Epithelial cell of esophagus (primary cell): Measurements from ENCODE around the gene TRIM17.

ENCODE experiments used
- DNase-seq: peaks from one replicate; pipeline ENCODE4 v3.0.0; 2010; ENCODE audit warnings: low read depth
- H3K4me3 ChIP-seq: 2 replicates; pipeline ENCODE4 v1.5.1; 2011; ENCODE audit warnings: mild to moderate bottlenecking, low read length, control low read depth
- TF ChIP-seq, protein P1 (sequence below): IDR thresholded peaks from 2 replicates; pipeline ENCODE4 v1.5.1; 2011; ENCODE audit warnings: low read depth, mild to moderate bottlenecking, low read length, control low read depth, inconsistent platforms; ENCODE audit not compliant: insufficient read depth; ENCODE audit errors: missing control alignments

The TRIM17 gene

DNA sequence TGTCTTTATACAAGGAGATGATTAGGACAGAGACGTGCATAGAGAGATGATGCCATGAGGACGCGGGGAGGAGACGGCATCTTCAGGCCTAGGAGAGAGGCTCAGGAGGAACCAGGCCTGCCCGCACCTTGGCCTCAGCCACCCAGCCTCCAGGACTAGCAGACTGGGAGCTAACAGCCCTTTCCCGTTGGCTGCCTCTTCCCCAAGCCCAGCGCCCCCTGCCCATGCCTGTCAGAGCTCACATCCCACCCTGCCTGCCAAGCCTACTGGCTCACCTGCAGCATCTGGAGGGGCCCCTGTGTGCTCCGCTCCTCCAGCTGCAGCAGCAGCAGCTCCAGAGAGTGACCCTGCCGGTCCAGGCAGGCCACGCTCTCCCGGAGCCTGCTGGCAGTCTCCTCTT, 6.0 kb downstream of the TRIM17 start:
- TF ChIP-seq, protein P1, sequence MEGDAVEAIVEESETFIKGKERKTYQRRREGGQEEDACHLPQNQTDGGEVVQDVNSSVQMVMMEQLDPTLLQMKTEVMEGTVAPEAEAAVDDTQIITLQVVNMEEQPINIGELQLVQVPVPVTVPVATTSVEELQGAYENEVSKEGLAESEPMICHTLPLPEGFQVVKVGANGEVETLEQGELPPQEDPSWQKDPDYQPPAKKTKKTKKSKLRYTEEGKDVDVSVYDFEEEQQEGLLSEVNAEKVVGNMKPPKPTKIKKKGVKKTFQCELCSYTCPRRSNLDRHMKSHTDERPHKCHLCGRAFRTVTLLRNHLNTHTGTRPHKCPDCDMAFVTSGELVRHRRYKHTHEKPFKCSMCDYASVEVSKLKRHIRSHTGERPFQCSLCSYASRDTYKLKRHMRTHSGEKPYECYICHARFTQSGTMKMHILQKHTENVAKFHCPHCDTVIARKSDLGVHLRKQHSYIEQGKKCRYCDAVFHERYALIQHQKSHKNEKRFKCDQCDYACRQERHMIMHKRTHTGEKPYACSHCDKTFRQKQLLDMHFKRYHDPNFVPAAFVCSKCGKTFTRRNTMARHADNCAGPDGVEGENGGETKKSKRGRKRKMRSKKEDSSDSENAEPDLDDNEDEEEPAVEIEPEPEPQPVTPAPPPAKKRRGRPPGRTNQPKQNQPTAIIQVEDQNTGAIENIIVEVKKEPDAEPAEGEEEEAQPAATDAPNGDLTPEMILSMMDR: no peak

DNA sequence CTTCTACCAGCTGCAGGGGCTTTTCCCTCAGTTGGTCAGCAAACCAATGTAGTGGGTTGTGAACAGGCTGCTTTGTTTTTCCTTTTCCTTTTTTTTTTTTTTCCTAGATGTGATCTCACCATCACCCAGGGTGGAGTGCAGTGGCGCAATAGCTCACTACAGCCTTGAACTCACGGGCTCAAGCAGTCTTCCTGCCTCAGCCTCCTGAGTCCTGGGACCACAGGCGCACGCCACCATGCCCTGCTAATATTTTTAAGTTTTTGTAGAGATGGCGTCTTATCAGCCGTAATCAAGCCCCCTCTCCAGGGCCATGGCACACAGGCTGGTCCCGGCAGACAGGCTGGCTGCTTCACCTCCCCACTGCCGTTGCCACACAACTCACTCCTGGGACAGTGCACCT, 6.6 kb downstream of the TRIM17 start:
- DNase-seq: peak; percentile 66
- TF ChIP-seq, protein P1: no peak
- H3K4me3 ChIP-seq: no peak overlapping the region

More for the DNA sequence above, 6.0 kb downstream of the TRIM17 start:
- DNase-seq: no peak
- no peak overlapping the region for H3K4me3 ChIP-seq

- H3K4me3 ChIP-seq: no peak overlapping the region
- DNase-seq: no peak
These were observed 7.5 kb downstream of the TRIM17 start for GRCh38 chr1:228408869-228409805.

GRCh38 chr1:228408041-228408868, 8.4 kb downstream of the TRIM17 start:
- H3K4me3 ChIP-seq: no peak overlapping the region
- no peak for DNase-seq
- TF ChIP-seq, protein P1: no peak

More at GRCh38 chr1:228408869-228409805, 7.5 kb downstream of the TRIM17 start:
- TF ChIP-seq, protein P1: no peak

DNA sequence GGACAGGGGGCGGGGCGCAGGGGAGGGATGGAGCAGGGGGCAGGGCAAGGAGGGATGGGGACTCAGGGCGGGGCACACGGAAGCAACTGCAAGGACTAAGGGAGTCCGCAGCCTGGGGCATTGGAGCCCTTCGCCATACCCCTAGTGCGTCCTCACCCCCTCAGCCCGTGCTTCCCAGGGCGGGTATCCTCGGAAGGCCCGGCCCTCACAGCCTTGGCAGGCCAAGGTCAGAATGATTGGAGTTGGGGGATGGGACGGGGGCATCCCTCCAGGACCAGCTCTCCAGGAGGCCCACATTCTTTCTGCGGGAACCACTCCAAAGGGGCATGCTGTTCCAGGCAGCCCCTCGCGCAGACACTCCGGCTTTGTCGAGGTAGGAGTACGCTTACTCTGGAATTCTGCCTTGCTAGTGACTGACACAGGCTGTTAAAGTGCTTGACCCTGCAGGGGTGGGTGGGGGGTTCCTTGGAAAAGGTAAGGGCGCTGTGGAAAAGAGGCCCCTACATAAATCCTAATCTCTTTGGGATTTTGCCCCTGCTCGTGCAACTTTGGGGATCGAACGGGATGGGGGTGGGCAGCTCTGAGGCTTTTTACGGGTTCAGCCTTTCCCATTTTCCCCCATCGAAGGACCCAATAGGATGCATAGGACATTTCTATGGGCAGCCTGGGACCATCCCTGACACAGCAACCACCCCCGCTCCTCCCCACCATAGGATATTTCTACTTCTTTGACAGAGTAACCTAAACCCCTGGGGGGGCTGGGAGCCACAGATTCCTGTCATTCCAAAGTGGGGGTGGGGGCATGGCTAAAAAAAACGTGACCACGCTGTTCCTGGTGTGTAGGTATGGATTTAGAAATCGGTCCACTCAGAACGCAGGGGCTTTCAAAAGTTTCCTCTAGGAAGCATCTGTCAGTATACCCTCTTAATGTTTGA, 9.3 kb downstream of the TRIM17 start:
- peak overlapping the region; percentile 81 for H3K4me3 ChIP-seq
- TF ChIP-seq, protein P1: no peak
- no peak for DNase-seq

DNA sequence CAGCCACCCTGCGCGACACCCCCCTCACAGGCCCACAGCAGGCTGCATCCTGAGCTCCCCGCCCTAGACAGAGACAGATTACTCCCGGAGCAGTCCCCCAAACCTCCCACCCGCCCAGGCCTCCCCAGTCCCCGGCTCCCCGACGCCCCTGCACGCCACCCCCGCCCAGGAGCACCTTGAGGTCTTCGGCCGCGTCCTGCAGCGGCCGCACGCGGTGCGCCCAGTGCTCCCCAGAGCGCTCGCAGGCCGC, 10.8 kb downstream of the TRIM17 start:
- peak overlapping the region; percentile 81 for H3K4me3 ChIP-seq
- TF ChIP-seq, protein P1: no peak
- DNase-seq: no peak
